ENCODE measurements around the gene EML2. TPM values are rescaled to one million over a fixed set of nuclear protein-coding genes. Genes with fewer than 3 reads are reported as not detected.

The EML2 gene
- total RNA-seq, 1 donor from 2014 or later: 27.1 TPM

DNA sequence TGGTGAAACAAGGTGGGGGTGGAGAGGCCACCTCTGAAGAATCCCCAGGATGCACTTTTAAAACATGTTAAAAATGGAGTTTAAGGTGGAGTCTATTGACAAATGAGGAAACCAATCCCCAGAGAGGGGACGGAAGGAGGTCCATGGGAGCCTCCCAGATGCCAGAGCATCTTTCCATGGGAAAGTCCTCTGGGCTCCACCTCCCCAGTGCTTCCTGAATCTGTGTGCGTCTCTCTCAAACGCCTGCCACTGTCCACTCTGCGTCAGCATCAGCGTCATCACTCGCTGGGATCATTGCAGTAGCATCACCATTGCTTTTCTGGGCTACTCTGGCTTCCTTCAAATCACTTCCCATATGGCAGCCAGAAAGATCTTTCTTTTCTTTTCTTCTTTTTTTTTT, 43.4 kb downstream of the EML2 start:
- Mint-ChIP-seq H3K9me3 (ENCODE audit: unreplicated experiment) (no peaks in the 10 kb centered on the region), H3K36me3 (ENCODE audit: unreplicated experiment) (no peaks in the 10 kb centered on the region), H3K4me3 (ENCODE audit: unreplicated experiment) (no peak overlapping the region), H3K27me3 (ENCODE audit: unreplicated experiment) (peaks cover 31% of the 10 kb centered on the region), H3K4me1 (ENCODE audit: unreplicated experiment) (peaks cover 20% of the 10 kb centered on the region), H3K27ac (ENCODE audit: unreplicated experiment) (no peak overlapping the region)
- no peak for DNase-seq (ENCODE audit: extremely low spot score, unreplicated experiment)
- no peak for TF ChIP-seq CTCF (IDR thresholded peaks at IDR 0.05)

- Mint-ChIP-seq H3K4me3 (ENCODE audit: unreplicated experiment) (no peak overlapping the region), H3K9me3 (ENCODE audit: unreplicated experiment) (no peaks in the 10 kb centered on the region), H3K27me3 (ENCODE audit: unreplicated experiment) (peaks cover 11% of the 10 kb centered on the region), H3K4me1 (ENCODE audit: unreplicated experiment) (peaks cover 16% of the 10 kb centered on the region), H3K36me3 (ENCODE audit: unreplicated experiment) (no peaks in the 10 kb centered on the region), H3K27ac (ENCODE audit: unreplicated experiment) (no peak overlapping the region)
- no peak for DNase-seq (ENCODE audit: extremely low spot score, unreplicated experiment)
- TF ChIP-seq CTCF (IDR thresholded peaks at IDR 0.05): no peak
These were observed 45.7 kb downstream of the EML2 start for GRCh38 chr19:45593520-45593919.

DNA sequence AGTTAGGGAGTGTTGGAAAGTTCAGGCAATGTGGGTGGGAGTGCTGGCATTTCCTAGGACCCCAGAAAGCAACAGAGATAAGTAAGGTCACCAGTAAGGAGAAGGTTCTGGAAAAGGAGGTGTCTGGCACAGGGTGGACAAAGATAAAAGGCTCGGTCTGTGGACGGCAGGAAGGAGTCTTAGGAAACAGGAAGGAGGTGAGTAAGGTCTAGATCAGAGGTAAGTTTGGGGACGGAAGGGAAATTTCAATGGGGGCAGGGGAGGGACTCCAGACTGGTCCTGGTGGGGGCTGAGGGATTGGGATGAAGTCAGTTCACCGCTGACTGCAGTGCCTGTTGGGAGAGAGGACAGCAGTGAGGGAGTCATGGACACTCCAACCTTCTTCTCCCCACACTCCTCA, 46.8 kb downstream of the EML2 start:
- H3K4me1 Mint-ChIP-seq (ENCODE audit: unreplicated experiment): peaks cover 4% of the 10 kb centered on the region
- H3K9me3 Mint-ChIP-seq (ENCODE audit: unreplicated experiment): no peaks in the 10 kb centered on the region
- H3K4me3 Mint-ChIP-seq (ENCODE audit: unreplicated experiment): no peak overlapping the region
- no peak for DNase-seq (ENCODE audit: extremely low spot score, unreplicated experiment)
- H3K27me3 Mint-ChIP-seq (ENCODE audit: unreplicated experiment): peaks cover 8% of the 10 kb centered on the region
- no peak for TF ChIP-seq CTCF (IDR thresholded peaks at IDR 0.05)
- H3K36me3 Mint-ChIP-seq (ENCODE audit: unreplicated experiment): no peaks in the 10 kb centered on the region
- no peak overlapping the region for H3K27ac Mint-ChIP-seq (ENCODE audit: unreplicated experiment)

GRCh38 chr19:45591638-45592005, 47.6 kb downstream of the EML2 start:
- Mint-ChIP-seq H3K4me1 (ENCODE audit: unreplicated experiment) (peaks cover 2% of the 10 kb centered on the region), H3K36me3 (ENCODE audit: unreplicated experiment) (no peaks in the 10 kb centered on the region), H3K27me3 (ENCODE audit: unreplicated experiment) (peaks cover 8% of the 10 kb centered on the region), H3K9me3 (ENCODE audit: unreplicated experiment) (no peaks in the 10 kb centered on the region), H3K4me3 (ENCODE audit: unreplicated experiment) (no peak overlapping the region), H3K27ac (ENCODE audit: unreplicated experiment) (no peak overlapping the region)
- no peak for DNase-seq (ENCODE audit: extremely low spot score, unreplicated experiment)
- no peak for TF ChIP-seq CTCF (IDR thresholded peaks at IDR 0.05)

DNA sequence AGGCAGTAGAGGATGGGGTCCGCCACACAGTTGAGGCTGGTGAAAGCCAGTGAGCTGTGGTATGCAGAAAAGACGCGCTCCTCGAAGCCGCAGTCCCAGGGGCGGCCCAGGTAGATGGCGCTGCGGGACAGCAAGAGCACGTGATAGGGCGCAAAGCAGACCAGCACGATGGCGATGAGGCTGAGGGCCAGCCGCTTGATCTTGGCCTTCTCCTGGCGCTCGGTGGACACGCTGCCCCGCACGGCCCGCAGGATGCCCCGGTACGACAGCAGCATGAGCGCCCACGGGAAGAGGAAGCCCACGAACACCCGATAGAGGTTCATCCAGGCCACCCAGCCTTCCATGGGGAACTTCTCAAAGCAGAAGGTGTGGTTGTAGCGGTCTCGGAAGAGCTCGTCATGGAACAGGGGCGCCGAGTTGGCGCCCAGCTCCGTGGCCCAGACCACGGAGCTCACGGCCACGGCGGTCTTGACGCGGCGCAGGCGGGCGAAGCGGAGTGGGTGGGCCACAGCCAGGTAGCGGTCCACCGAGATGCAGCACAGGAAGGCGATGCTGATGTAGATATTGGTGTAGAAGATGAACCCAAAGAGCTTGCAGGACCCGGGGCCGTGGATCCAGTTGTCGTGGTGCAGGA, 48.1 kb downstream of the EML2 start:
- no peak overlapping the region for H3K4me3 Mint-ChIP-seq (ENCODE audit: unreplicated experiment)
- H3K9me3 Mint-ChIP-seq (ENCODE audit: unreplicated experiment): no peaks in the 10 kb centered on the region
- peak; percentile 35 for TF ChIP-seq CTCF (IDR thresholded peaks at IDR 0.05)
- DNase-seq (ENCODE audit: extremely low spot score, unreplicated experiment): no peak
- no peaks in the 10 kb centered on the region for H3K4me1 Mint-ChIP-seq (ENCODE audit: unreplicated experiment)
- peaks cover 8% of the 10 kb centered on the region for H3K27me3 Mint-ChIP-seq (ENCODE audit: unreplicated experiment)
- H3K36me3 Mint-ChIP-seq (ENCODE audit: unreplicated experiment): no peaks in the 10 kb centered on the region
- H3K27ac Mint-ChIP-seq (ENCODE audit: unreplicated experiment): no peak overlapping the region
